Right lobe of liver (tissue), 4 donors: ENCODE data around the gene CPNE4.

Source experiments
- POLR2A ChIP-seq: fragments of 450-650 bp; IDR thresholded peaks from one replicate; pipeline ENCODE4 v1.6.1; 2017; ENCODE audit warnings: antibody characterized with exemption, mild to moderate bottlenecking
- TF ChIP-seq, protein P1 (sequence below), 4 donors: fragments of 200-600 bp in 3 of 4; fragments of 450-650 bp in 1 of 4; IDR thresholded peaks; one replicate each; pipeline versions ENCODE4 v1.5.1 to v1.8.0; 2016 to 2022; ENCODE audit warnings: antibody characterized with exemption in 4 of 4, mild to moderate bottlenecking in 2 of 4
- donor health status: DM: no; HTN: no; CAD: no.
- donor health status: DM: no; HTN: no; CAD: no.
- donor health status: DM: no; HTN: yes; CAD: no.

- TF ChIP-seq, protein P1, sequence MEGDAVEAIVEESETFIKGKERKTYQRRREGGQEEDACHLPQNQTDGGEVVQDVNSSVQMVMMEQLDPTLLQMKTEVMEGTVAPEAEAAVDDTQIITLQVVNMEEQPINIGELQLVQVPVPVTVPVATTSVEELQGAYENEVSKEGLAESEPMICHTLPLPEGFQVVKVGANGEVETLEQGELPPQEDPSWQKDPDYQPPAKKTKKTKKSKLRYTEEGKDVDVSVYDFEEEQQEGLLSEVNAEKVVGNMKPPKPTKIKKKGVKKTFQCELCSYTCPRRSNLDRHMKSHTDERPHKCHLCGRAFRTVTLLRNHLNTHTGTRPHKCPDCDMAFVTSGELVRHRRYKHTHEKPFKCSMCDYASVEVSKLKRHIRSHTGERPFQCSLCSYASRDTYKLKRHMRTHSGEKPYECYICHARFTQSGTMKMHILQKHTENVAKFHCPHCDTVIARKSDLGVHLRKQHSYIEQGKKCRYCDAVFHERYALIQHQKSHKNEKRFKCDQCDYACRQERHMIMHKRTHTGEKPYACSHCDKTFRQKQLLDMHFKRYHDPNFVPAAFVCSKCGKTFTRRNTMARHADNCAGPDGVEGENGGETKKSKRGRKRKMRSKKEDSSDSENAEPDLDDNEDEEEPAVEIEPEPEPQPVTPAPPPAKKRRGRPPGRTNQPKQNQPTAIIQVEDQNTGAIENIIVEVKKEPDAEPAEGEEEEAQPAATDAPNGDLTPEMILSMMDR (IDR thresholded peaks at IDR 0.05), result no peak
- no peak for TF ChIP-seq POLR2A
These were observed 404.7 kb downstream of the CPNE4 start for GRCh38 chr3:131630097-131630496.
